NOMO-1 treated with dmso at 0.1 percent for 144 hours (cell line): ENCODE results near the gene CHID1.
A peak's percentile ranks its signal among the peaks of the same experiment; 100 is the strongest.

Experiments used
- DNase-seq: peaks from one replicate; lab custom pipeline; 2025; ENCODE audit not compliant: unreplicated experiment; lab: John Stamatoyannopoulos, UW

CHID1 gene

DNA sequence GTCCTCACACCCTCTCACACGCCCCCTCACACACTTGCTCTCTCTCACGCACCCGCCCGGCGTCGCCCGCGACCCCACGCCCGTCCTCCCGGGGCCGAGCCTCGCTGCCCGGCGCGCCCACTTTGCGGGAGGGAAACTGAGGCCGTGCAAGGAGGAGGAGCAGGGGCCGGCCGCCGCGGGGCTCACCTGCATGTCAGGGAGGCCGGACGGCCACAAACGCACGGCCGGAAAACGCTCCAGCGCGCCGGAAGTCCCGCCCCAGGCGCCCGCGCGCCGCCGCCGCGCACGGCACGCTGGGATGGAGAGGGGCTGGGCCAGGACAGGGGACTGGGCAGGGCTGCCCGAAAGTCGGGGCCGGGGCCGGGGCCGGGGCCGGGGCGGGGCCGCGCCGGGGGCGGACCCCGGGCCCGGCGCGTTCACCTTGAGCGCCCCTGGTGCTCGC, at the start of gene CHID1:
Gene CHID1 (minus strand): TSS at position 222 of the 442 bp plus-strand sequence. CDS start 5,994 bp downstream, outside the sequence.
- DNase-seq = peak; percentile 80

- DNase-seq = no peak
Measured at GRCh38 chr11:959608-960007, 49.0 kb upstream of the CHID1 start.

DNA sequence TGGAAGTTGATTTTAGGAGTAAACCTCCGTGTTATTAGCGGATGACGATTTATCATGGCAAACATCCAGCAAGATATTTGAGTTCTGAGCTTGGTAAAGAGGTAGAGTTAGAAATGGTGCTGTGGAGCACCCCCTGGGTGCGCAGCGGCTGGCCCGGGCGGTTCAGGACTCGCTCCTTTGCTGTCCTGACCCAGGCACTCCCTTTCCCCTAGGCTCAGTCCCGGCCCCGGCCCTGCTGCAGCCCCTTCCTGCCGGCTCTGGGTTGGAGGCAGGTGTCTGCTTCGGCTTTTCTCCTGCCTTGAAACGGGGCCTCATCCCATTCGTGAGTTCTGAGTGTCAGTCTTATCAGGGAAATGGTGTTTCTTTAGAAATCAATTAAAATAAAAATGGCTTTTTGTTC, 48.4 kb upstream of the CHID1 start:
- DNase-seq = no peak

- DNase-seq = no peak
Measured at GRCh38 chr11:958101-958500, 47.5 kb upstream of the CHID1 start.

DNA sequence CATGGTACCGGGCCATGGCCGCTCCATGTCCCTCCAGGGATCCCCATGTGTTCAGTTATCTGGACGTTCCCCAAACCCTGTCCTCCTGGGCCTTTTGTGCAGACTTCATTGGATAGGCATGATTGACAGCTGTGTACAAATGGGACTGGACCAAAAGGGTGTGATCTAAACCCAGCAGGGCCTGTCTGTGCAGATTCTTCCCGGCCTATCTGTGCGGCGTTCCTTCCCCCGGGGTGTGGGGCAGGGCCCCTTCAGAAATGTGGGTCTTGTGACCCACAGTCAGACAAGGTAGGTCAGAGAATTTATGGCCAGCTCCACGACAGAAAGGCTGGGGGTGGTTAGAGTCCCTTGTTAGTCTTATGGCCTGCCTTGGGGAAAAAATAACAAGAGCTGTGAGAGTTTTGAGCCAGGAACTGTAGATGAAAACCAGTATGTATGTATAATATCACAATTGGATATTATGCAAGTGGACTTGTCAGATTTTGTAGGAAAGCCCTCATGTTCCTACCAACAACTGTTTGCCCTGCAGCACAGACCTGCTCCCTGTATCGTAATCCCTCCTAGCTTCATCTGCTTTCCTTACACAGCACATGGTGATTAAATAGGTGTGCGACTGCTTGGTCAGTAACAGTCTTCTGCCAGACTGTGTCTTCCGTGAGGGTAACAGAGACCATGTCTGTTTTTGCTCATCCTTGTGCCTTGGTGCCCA, 46.8 kb upstream of the CHID1 start:
- no peak for DNase-seq

DNA sequence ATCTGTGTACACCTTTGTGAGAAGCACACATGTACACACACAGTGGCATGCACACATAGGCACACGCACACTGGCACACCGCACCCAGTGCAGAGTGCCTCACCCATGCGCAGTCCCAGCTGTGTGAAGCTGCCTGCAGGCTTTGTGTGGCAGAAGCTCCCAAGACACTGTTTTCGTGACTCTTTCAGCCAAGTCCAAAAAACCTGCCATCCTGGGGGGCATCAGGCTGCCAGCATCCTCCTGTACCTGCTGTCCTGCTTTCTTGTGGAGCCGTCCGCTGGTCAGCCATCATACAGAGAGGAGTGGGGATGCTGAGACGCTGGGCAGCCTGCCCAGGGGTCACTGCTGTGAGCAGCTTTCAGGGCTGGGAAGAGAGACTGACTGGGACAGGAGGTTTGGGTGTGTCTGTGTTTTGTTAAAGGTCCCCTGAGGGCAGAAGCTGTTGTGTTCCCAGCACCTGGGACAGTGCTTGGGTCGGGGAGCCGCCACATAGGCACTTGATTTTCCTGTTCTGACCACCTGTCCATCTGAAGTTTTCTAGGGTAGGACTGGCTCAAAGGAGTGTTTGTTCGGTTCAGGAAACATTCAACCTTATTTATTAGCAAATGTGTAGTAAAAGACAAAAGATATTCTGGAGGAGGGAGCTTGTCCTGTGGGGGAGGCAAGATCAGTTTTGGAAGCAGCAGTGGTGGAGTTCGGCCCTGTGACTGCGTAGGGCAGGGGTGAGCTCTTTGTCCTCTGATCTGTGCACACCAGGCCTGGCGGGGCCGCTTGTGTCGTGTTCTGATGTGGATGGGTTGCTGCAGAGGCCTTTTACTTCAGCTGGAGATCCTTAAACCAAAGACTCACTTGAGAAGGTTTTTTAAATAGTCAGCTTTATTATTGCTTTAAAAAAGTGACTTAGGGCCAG, 44.8 kb upstream of the CHID1 start:
- no peak for DNase-seq

- DNase-seq = no peak
Measured at GRCh38 chr11:954392-955153, 44.0 kb upstream of the CHID1 start.

- DNase-seq = no peak
Measured at GRCh38 chr11:953512-953911, 42.9 kb upstream of the CHID1 start.

DNA sequence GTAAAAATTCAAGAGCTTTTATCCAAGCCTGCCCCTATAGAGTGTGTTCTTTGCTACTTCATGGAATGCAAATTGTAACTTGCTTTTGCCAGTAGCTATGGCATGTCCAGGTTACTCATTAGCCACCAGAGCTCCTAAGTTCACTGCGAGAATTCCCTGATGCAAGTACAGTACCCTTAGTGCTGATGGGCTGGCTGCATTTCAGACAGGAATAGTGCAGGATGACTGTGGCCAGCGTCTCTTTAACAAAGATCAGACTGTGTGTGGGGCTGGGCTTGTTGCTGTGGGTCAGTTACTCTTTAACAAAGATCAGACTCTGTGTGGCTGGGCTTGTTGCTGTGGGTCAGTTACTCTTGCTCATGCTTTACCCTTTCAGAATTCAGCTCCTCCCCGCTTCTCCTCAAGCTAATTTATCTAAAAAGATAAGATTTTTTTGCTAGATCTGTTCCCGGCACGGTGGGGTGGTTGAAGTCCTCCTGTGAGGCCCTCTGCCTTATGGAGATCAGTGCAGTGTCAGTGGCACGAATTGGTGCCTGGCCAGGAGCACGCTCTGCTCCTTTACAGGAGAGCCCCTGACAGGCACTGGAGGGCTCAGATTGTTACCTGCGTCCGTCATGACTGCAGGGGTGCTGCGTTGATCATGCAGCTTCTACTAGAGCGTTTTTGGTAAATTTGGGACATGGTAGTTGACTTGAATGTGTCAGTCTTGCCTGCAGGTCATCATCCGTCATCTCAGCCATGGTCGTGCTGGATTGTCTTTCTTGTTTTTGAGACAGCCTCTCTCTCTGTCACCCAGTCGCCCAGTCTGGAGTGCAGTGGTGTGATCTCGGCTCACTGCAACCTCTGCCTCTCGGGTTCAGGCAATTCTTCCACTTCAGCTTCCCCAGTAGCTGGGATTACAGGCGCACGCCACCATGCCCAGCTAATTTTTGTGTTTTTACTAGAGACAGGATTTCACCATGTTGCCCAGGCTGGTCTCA, 42.1 kb upstream of the CHID1 start:
- no peak for DNase-seq

- DNase-seq = no peak
Measured at GRCh38 chr11:951507-951906, 40.9 kb upstream of the CHID1 start.

GRCh38 chr11:947744-948143, 37.1 kb upstream of the CHID1 start:
- no peak for DNase-seq

DNA sequence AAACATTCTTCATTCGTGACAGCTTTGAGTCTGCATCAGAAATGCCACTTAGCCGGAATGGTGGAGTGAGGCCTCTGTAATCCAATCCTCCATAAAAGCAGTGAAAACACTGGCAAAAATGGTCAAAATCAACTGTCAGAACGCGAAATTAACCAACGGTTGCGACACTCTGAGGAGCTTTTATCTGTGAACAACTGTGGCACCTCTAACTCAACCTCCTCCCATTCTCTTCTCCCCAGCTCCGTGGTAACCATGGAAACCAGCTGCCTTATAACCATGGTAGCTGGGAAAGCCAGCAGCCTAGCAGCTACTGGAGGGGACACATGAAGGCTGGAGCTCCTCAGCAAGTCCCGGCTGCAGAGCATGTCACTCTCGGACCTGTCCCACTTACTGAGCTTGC, 35.4 kb upstream of the CHID1 start:
- DNase-seq = no peak

DNA sequence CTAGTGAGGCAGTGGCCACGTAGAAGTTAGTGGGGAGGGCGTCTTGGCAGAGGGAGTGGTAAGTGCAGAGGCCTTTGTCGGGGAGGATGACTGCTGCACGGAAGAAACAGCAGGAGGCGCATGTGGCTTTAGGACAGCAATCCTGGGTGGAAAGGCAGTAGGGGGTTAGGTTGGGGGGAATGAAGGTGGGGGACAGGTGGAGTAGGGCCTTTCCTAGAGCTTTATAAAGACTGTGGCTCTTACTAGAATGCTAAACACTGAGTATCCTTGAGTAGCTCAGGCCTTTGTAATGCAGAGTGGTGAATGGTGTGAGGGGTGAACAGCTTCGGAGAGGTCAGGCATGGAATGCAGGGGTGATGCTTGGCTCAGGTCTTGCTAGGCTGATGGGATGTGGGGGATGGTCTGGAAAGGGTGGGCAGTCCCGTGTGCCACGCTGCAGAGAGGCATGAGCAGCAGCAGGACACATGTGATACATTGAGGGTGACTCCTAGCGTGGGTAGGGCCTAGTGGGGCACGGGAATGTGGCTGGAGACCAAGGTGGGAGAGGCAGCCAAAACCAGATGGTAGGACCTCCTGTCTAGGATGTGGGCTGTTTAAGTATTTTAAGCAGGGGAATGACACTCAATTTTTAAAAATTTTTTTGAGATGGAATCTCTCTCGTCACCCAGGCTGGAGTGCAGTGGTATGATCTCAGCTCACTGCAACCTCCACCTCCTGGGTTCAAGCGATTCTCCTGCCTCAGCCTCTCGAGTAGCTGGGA, 34.3 kb upstream of the CHID1 start:
- DNase-seq = no peak

DNA sequence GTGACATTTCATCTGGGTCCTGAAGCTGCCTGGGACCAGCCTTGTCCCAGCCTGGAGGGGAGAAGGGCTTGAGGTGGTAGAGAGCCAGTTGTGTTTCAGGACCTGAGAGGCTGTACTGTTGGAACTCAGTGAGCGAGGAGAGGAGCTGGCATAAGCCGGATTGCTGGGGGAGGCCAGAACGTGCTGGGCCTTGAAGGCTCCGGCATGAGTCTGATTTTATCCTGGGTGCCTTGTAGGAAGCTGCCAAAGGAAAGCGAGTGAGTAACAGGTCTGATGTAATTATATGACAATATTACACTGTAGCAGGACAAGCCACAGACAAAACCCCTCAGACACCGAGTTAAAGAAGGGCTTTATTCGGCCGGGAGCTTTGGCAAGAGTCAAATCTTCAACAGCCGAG, 32.2 kb upstream of the CHID1 start:
- DNase-seq = no peak

DNA sequence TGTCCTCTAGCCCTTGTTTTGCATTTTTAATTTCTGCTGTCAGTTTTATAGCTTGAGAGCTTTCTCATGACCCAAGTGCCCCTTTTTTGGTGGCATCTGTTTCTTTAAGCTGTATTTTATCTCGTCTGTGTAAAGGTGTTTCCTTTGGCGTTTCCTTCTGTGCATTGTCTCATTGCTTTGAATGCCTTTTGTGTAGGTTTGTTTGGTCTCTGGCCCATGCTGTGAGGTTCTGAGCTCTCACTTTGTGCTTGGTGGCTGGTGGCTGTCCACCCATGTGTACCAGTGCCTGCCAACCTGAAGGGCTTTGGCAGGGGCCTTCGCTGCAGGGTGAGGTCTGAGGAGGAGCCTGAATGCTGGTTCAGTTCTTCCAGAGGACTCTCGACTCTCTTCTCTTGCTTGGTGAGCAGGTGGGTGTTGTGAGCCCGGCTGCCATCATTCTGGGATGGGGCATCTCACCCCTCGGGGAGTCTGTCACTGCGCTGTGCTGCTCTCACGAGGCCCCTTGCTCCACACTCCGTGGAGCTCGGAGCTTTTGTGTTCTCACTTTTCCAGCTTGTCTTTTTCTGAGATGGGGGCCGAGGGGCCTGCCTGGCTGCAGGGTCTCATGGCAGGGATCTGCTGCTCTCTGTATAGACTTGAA, 30.0 kb upstream of the CHID1 start:
- DNase-seq = no peak

DNA sequence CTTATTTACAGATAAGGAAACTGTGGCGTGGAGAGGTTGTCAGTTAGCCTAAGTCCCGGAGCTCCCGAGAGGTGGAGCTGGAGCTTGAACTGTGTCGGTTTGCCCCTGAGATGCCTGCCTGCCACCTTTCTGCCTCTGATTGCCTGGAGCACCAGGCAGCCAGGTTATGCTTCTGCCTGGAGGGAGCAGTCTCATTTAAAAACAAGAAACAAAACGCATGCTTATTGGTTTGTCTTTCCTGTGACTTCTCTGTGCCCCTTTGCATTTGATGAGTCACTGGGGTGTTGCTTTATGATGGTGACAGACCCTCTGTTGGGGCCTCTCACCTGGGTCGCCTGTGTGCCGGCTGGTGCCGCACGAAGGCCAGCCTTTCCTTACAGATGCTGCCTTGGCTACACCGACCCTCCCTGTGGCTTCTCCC, 27.2 kb upstream of the CHID1 start:
- no peak for DNase-seq

DNA sequence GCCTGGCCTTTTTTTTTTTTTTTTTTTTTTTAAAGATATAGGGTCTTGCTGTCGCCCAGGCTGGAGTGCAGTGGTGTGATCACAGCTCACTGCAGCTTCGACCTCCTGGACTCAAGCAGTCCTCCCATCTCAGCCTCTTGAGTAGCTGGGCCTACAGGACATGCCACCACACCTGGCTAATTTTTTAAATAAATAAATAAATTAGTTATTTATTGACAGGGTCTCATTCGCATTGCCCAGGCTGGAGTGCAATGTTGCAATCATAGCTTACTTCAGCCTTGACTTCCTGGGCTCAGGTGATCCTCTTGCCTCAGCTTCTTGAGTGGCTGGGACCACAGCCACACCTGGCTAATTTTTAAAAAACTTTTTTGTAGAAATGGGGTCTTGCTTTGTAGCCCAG, 25.6 kb upstream of the CHID1 start:
- DNase-seq = no peak

- no peak for DNase-seq
Measured at GRCh38 chr11:934527-934926, 23.9 kb upstream of the CHID1 start.

- DNase-seq = no peak
Measured at GRCh38 chr11:933936-934335, 23.3 kb upstream of the CHID1 start.
